OCI-LY1 (cell line): Measurements from ENCODE around the gene UPF2.
"Not testable (repeated sequence)": the region's sequence is repeated elsewhere in the genome, so short reads cannot be mapped to it uniquely, and the experiment has no call there.

Experiments
- H2AFZ ChIP-seq: fragments of 200-600 bp; sonication (generic), shearing (Covaris generic); 2 replicates; pipeline ENCODE4 v1.6.0; 2014; ENCODE audit warnings: antibody characterized with exemption, mild to moderate bottlenecking, low read length
- H3F3A ChIP-seq: fragments of 200-600 bp; sonication (generic), shearing (Covaris generic); 2 replicates; pipeline ENCODE4 v1.6.0; 2014; ENCODE audit warnings: mild to moderate bottlenecking, antibody characterized with exemption, low read length, moderate library complexity; ENCODE audit not compliant: insufficient read depth
- H3K27ac ChIP-seq: fragments of 200-600 bp; sonication (generic); 2 replicates; pipeline ENCODE4 v1.5.1; 2014; ENCODE audit warnings: low read length, mixed run types, mild to moderate bottlenecking, low read depth; ENCODE audit not compliant: poor library complexity, severe bottlenecking
- H3K27me3 ChIP-seq: fragments of 200-600 bp; sonication (generic); 2 replicates; pipeline ENCODE4 v1.6.0; 2014; ENCODE audit warnings: antibody characterized with exemption, mild to moderate bottlenecking, low read length, moderate library complexity; ENCODE audit not compliant: insufficient read depth
- H3K36me3 ChIP-seq: fragments of 200-600 bp; sonication (generic); 2 replicates; pipeline ENCODE4 v1.6.1; 2014; ENCODE audit warnings: mild to moderate bottlenecking, antibody characterized with exemption, low read length, moderate library complexity, mixed read lengths; ENCODE audit not compliant: insufficient read depth
- H3K4me1 ChIP-seq: fragments of 200-600 bp; sonication (generic); 2 replicates; pipeline ENCODE4 v1.5.1; 2014; ENCODE audit warnings: mild to moderate bottlenecking, low read length, moderate library complexity; ENCODE audit not compliant: insufficient read depth, severe bottlenecking
- H3K4me2 ChIP-seq: fragments of 200-600 bp; sonication (generic), shearing (Covaris generic); 2 replicates; pipeline ENCODE4 v1.6.1; 2014; ENCODE audit warnings: low read length
- H3K4me3 ChIP-seq: fragments of 200-600 bp; sonication (generic); 2 replicates; pipeline ENCODE4 v1.5.1; 2014; ENCODE audit warnings: low read length, low read depth, mild to moderate bottlenecking, mixed read lengths; ENCODE audit not compliant: poor library complexity, severe bottlenecking
- H3K79me2 ChIP-seq: fragments of 200-600 bp; shearing (Covaris generic); 2 replicates; pipeline ENCODE4 v1.6.1; 2016; ENCODE audit warnings: mixed run types, low read length, mixed read lengths; ENCODE audit not compliant: insufficient read depth
- H3K9ac ChIP-seq: fragments of 200-600 bp; sonication (generic), shearing (Covaris generic); 2 replicates; pipeline ENCODE4 v1.6.1; 2014; ENCODE audit warnings: mild to moderate bottlenecking, low read length, mixed read lengths
- H3K9me2 ChIP-seq: fragments of 200-600 bp; sonication (generic), shearing (Covaris generic); 2 replicates; pipeline ENCODE4 v1.6.1; 2014; ENCODE audit warnings: low read depth, mild to moderate bottlenecking, low read length, mixed read lengths
- H3K9me3 ChIP-seq: fragments of 200-600 bp; shearing (Covaris generic); 2 replicates; pipeline ENCODE4 v1.6.1; 2014; ENCODE audit warnings: low read length, mixed read lengths
- H4K20me1 ChIP-seq: fragments of 200-600 bp; sonication (generic), shearing (Covaris generic); 2 replicates; pipeline ENCODE4 v1.6.0; 2016; ENCODE audit warnings: mild to moderate bottlenecking, low read length; ENCODE audit not compliant: insufficient read depth
- CTCF ChIP-seq: fragments of 200-600 bp; sonication (generic), shearing (Covaris generic); IDR thresholded peaks from 2 replicates; pipeline ENCODE4 v1.5.1; 2017; ENCODE audit warnings: mild to moderate bottlenecking, antibody characterized with exemption, low read length, moderate library complexity, mixed read lengths
- EZH2 ChIP-seq: fragments of 200-600 bp; sonication (generic), shearing (Covaris generic); IDR thresholded peaks from 2 replicates; pipeline ENCODE4 v1.8.0; 2017; ENCODE audit warnings: borderline replicate concordance, mixed run types, mild to moderate bottlenecking, antibody characterized with exemption, low read length, moderate library complexity, mixed read lengths

UPF2 gene

DNA sequence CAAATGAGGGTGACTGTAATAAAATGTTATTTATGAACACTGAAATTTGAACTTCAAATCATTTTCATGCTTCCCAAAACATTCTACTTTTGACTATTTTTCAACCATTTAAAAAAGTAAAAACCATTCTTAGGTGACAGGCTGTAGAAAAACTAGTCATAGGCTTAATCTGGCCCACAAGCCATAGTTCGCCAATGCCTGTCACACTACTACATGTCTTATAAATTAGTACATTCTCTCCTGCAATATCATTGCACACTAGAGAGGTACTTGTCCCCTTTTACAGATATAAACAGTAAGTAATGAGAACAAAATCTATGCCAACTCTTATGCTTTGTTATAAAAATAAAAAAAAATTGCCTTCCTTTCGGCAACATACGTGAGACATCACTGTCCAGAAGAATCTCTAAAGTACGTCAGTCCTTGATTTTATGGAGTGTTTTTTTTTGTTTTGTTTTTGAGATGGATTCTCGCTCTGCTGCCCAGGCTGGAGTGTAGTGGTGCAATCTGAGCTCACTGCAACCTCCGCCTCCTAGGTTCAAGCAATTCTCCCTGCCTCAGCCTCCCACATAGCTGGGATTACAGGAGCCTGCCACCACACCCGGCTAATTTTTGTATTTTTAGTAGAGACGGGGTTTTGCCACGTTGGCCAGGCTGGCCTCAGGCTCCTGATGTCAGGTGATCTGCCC lies 23.2 kb downstream of the UPF2 start:
- no peaks in the 10 kb centered on the region for H3K27me3 ChIP-seq
- no peak overlapping the region for H3K4me3 ChIP-seq
- no peak overlapping the region for H3K9ac ChIP-seq
- no peaks in the 10 kb centered on the region for H3K9me3 ChIP-seq
- peaks cover 52% of the 10 kb centered on the region for H3K79me2 ChIP-seq
- H3K36me3 ChIP-seq = peaks cover 20% of the 10 kb centered on the region
- no peaks in the 10 kb centered on the region for H3F3A ChIP-seq
- H3K9me2 ChIP-seq = no peaks in the 10 kb centered on the region
- H3K4me1 ChIP-seq = peaks cover 19% of the 10 kb centered on the region
- H3K27ac ChIP-seq = no peak overlapping the region
- no peaks in the 10 kb centered on the region for H4K20me1 ChIP-seq
- H3K4me2 ChIP-seq = no peak overlapping the region
- no peak for TF ChIP-seq CTCF
- no peak for TF ChIP-seq EZH2
- no peak overlapping the region for H2AFZ ChIP-seq

DNA sequence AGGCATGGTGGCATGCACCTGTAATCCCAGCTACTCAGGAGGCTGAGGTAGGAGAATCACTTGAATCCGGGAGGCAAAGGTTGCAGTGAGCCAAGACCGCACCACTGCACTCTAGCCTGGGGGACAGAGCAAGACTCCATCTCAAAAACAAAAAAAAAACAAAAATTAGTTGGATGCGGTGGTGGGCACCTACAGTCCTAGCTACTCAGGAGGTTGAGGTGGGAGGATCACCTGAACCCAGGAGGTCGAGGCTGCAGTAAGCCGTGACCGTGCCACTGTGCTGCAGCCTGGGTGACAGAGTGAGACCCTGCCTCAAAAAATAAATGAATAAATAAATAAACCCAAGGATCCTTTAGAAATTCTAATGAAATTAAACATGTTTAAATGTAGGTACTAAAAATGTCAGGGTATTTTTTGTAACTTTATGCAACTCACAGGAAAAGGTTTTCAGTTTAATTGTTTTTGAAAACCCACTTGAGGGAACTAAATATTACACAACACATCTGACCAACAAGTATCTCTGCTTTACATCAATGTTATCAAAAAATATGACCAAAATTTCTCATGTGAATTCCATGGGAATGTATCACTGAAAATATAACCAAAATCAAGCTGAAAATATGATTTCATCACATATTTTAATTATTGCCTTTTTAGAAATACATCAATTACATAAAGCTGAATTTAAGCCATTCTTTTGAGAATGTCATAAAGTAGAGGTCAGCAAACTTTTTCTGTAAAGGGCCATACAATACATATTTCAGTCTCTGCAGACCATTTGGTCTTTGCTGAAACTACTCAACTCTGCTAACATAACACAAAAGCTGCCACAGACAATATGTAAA lies 23.9 kb downstream of the UPF2 start:
- H3K4me2 ChIP-seq = no peak overlapping the region
- no peaks in the 10 kb centered on the region for H3K9me3 ChIP-seq
- no peak overlapping the region for H2AFZ ChIP-seq
- no peak for TF ChIP-seq CTCF
- no peak for TF ChIP-seq EZH2
- H3K4me1 ChIP-seq = peaks cover 19% of the 10 kb centered on the region
- H3K27me3 ChIP-seq = no peaks in the 10 kb centered on the region
- no peak overlapping the region for H3K27ac ChIP-seq
- H3K4me3 ChIP-seq = no peak overlapping the region
- peaks cover 48% of the 10 kb centered on the region for H3K79me2 ChIP-seq
- no peaks in the 10 kb centered on the region for H4K20me1 ChIP-seq
- H3K9me2 ChIP-seq = no peaks in the 10 kb centered on the region
- H3K9ac ChIP-seq = no peak overlapping the region
- H3F3A ChIP-seq = no peaks in the 10 kb centered on the region
- H3K36me3 ChIP-seq = peaks cover 25% of the 10 kb centered on the region

- no peaks in the 10 kb centered on the region for H3K9me2 ChIP-seq
- TF ChIP-seq EZH2 (no peak), CTCF (no peak)
- peaks cover 51% of the 10 kb centered on the region for H3K36me3 ChIP-seq
- no peaks in the 10 kb centered on the region for H3K4me1 ChIP-seq
- no peak overlapping the region for H3K4me3 ChIP-seq
- no peaks in the 10 kb centered on the region for H3K27me3 ChIP-seq
- no peak overlapping the region for H3K27ac ChIP-seq
- H3K9ac ChIP-seq = no peak overlapping the region
- H2AFZ ChIP-seq = no peak overlapping the region
- H3F3A ChIP-seq = no peaks in the 10 kb centered on the region
- H3K9me3 ChIP-seq = peaks cover 10% of the 10 kb centered on the region; the same call in 1 of the 2 replicates
- peaks cover 16% of the 10 kb centered on the region for H3K79me2 ChIP-seq
- no peaks in the 10 kb centered on the region for H4K20me1 ChIP-seq
- H3K4me2 ChIP-seq = no peak overlapping the region
Observed at GRCh38 chr10:12013926-12014325, 28.7 kb downstream of the UPF2 start.

DNA sequence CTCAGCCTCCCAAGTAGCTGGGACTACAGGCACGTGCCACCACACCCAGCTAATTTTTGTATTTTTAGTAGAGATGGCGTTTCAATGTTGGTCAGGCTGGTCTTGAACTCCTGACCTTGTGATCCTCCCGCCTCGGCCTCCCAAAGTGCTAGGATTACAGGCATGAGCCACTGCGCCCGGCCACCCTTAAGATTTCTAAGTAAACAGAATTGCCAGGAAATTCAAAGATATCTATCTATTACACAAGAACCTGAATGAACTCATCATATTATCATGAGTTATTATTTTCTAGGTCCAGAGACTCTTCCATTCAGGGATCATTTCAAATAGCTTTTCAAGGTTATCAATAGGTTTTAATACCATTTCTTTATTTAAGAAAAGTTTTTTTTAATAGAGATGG lies 29.2 kb downstream of the UPF2 start:
- H3K9me2 ChIP-seq, H3K4me2 ChIP-seq, H3K9me3 ChIP-seq, H3K4me3 ChIP-seq, H3K4me1 ChIP-seq, H3K9ac ChIP-seq, H3K27ac ChIP-seq, H4K20me1 ChIP-seq, H3K27me3 ChIP-seq, H3F3A ChIP-seq, H2AFZ ChIP-seq: not testable (repeated sequence)
- peaks cover 13% of the 10 kb centered on the region for H3K79me2 ChIP-seq
- peaks cover 56% of the 10 kb centered on the region for H3K36me3 ChIP-seq
